ENCODE data around the gene USP43.

Gene USP43

GRCh38 chr17:9643611-9644010, 1.7 kb upstream of the USP43 start:
- no peak for TF ChIP-seq CTCF (conservative IDR thresholded peaks at IDR 0.05; ENCODE audit: low read depth, low read length)
- H3K27me3 ChIP-seq (ENCODE audit: insufficient read depth, low read depth): no peaks in the 10 kb centered on the region
- no peaks in the 10 kb centered on the region for H3K4me1 ChIP-seq (ENCODE audit: low read depth, poor library complexity, severe bottlenecking)
- H4K20me1 ChIP-seq (ENCODE audit: insufficient read depth): no peaks in the 10 kb centered on the region
- no peak overlapping the region for H3K4me2 ChIP-seq
- no peak overlapping the region for H2AFZ ChIP-seq (ENCODE audit: low read depth)
- no peaks in the 10 kb centered on the region for H3K79me2 ChIP-seq (ENCODE audit: insufficient read depth, low read depth)
- no peak overlapping the region for H3K27ac ChIP-seq
- no peaks in the 10 kb centered on the region for H3K36me3 ChIP-seq (ENCODE audit: insufficient read depth)
- H3K4me3 ChIP-seq (IDR thresholded peaks at IDR 0.05; ENCODE audit: insufficient read depth, low read depth, low read length): no peak overlapping the region
- H3K9ac ChIP-seq: no peak overlapping the region

GRCh38 chr17:9645851-9646545, 681 bp downstream of the USP43 start:
- Histone ChIP-seq H3K27me3 (ENCODE audit: insufficient read depth, low read depth) (no peaks in the 10 kb centered on the region), H3K4me1 (ENCODE audit: low read depth, poor library complexity, severe bottlenecking) (no peaks in the 10 kb centered on the region), H3K79me2 (ENCODE audit: insufficient read depth, low read depth) (no peaks in the 10 kb centered on the region), H3K9ac (no peak overlapping the region; the same call in 1 of the 2 replicates), H3K4me3 (IDR thresholded peaks at IDR 0.05; ENCODE audit: insufficient read depth, low read depth, low read length) (no peak overlapping the region), H2AFZ (ENCODE audit: low read depth) (peak overlapping the region; percentile 30; the same call in 1 of the 2 replicates), H4K20me1 (ENCODE audit: insufficient read depth) (no peaks in the 10 kb centered on the region), H3K36me3 (ENCODE audit: insufficient read depth) (no peaks in the 10 kb centered on the region), H3K4me2 (peak overlapping the region; percentile 54; the same call in 1 of the 2 replicates), H3K27ac (no peak overlapping the region)
- TF ChIP-seq CTCF (conservative IDR thresholded peaks at IDR 0.05; ENCODE audit: low read depth, low read length): no peak

GRCh38 chr17:9646546-9646885, 1.2 kb downstream of the USP43 start:
- H4K20me1 ChIP-seq (ENCODE audit: insufficient read depth): no peaks in the 10 kb centered on the region
- TF ChIP-seq CTCF (conservative IDR thresholded peaks at IDR 0.05; ENCODE audit: low read depth, low read length): no peak
- H3K4me3 ChIP-seq (IDR thresholded peaks at IDR 0.05; ENCODE audit: insufficient read depth, low read depth, low read length): no peak overlapping the region
- no peaks in the 10 kb centered on the region for H3K4me1 ChIP-seq (ENCODE audit: low read depth, poor library complexity, severe bottlenecking)
- H3K27ac ChIP-seq: no peak overlapping the region
- H3K79me2 ChIP-seq (ENCODE audit: insufficient read depth, low read depth): no peaks in the 10 kb centered on the region
- H3K36me3 ChIP-seq (ENCODE audit: insufficient read depth): no peaks in the 10 kb centered on the region
- no peak overlapping the region for H3K9ac ChIP-seq
- H3K27me3 ChIP-seq (ENCODE audit: insufficient read depth, low read depth): no peaks in the 10 kb centered on the region
- peak overlapping the region; percentile 54; the same call in 1 of the 2 replicates for H3K4me2 ChIP-seq
- H2AFZ ChIP-seq (ENCODE audit: low read depth): no peak overlapping the region

- Histone ChIP-seq H3K4me1 (ENCODE audit: low read depth, poor library complexity, severe bottlenecking) (no peaks in the 10 kb centered on the region), H3K27me3 (ENCODE audit: insufficient read depth, low read depth) (no peaks in the 10 kb centered on the region), H3K4me2 (no peak overlapping the region), H4K20me1 (ENCODE audit: insufficient read depth) (no peaks in the 10 kb centered on the region), H3K4me3 (IDR thresholded peaks at IDR 0.05; ENCODE audit: insufficient read depth, low read depth, low read length) (no peak overlapping the region), H3K36me3 (ENCODE audit: insufficient read depth) (no peaks in the 10 kb centered on the region), H3K27ac (no peak overlapping the region), H3K79me2 (ENCODE audit: insufficient read depth, low read depth) (no peaks in the 10 kb centered on the region), H3K9ac (no peak overlapping the region), H2AFZ (ENCODE audit: low read depth) (no peak overlapping the region)
- no peak for TF ChIP-seq CTCF (conservative IDR thresholded peaks at IDR 0.05; ENCODE audit: low read depth, low read length)
These were observed 1.7 kb downstream of the USP43 start for GRCh38 chr17:9647014-9647413.
